ENCODE measurements around the gene LSM8.
"Not testable (repeated sequence)": the region's sequence is repeated elsewhere in the genome, so short reads cannot be mapped to it uniquely, and the experiment has no call there.

The LSM8 gene

DNA sequence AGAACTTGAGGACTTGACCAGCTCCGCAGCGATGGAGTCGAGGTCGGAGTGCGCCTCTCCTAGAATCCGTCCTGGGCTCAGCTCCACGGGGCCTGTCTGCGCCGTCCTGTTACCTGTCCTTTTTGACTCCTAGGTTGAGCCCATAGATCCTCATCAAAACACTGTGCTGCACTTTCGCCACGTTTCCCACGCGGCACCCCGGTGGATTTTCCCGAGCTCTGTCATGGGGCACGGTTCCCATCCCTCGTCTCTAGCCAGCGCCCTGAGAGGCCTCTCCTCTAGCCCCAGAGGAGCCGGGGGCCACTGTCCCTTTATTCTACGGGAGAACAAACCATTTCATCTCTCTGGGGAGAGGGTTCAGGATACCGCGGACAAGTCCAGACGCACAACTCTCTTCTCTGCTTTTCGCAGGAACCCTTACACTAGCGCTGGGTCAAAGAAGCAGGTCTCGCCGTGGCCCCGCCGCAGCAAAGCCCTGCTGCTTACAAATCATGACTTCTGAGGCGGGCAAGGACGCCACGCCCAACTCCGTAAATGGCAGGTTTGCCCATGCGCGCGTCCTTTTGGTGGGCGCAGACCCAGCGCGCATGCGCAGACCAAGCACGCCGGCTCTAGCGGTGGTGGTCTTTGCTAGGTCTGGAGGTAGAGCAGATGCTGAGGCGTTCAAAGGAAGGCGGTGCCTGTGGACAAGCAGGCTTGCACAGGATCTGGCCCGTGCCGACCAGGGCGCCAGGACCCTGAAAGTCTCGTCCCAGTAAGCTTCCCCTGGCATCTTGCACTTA, 30.3 kb downstream of the LSM8 start:
- DNase-seq = peak; percentile 85

DNA sequence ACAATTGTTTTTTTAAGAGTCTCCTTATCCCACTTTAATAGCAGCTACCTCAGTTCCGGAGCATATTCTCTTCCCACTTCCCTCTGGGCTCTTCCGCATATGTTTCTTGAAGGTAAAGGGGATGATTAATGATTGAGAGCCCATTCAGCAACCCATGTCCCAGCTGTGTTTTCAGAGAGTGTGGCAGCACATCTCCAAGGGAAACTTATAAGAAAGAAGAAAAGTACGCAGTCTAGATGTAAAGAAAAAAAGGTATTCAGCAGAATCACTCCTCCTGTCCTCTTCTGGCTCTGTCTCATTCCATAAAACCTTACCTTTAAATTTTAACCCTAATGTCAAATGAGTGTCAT, 30.8 kb downstream of the LSM8 start:
- DNase-seq = no peak

DNA sequence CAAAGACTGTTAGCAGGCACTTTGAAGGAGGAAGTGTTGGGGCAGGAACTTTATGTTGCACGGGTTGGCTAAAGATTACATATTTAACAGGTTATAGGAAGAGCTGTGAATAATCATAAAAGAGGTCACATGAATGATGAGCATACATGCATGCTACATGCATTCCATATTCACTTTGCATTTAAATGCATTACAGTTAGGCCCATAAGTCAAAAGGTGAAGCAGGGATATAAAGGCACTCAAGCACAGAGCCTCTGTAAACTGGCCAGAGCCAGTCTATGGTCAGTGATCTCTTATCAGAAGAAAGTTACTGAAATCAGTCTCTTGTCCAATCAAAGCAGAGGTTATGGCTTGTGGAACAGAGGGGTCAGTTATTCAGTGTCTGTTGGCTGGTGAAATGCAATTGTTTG, 33.3 kb downstream of the LSM8 start:
- DNase-seq = no peak

DNA sequence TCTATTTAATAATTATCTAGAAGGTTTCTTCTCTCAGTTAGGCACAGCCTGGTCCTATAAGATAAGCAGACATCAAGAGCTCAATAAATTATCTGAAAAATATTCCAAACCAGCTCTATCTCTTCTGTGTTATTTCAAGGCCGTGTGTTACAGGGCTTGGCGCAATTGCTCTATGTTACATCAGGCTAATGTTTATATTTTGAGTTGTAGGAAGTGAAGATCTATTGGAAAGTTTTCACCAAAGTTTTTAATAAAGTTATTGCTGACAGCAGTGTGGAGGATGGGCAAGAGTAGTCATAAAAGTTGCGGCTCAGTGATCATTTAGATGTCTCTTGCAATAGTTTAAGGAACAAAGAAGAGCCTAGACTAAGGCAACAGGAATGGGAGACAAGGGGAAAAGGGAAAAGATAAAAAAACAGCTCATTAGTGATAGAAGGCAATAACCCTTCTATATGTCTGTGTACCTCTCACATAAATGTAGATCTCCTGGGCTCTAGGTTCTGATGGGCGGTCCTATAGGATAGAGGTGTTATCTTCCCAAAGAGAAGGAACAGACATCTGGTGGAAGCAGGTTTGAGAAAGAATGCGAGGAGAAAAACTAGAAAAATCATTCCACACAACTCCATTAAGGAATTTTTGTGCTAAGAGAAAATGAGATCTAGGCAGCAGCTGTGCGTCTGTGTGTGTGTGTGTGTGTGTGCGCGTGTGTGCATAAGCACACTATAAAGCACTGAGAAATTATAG, 34.6 kb downstream of the LSM8 start:
- no peak for DNase-seq

DNA sequence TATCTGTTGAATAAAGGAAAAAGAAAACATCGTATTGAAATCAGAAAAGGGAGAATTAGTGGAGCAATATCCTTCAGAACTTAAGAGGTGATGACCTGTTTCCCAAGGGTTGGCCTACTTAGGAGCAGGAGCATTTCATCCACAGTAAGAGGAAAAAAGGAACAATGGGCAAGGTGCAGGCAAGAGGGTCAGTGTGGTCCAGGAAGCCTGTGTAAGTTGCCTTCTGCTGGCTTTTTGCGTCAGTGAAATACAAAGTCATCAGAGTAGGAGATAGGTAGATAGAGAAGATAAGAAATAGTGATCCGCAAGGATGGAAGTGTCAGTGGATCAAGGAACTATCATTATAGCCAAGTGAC, 35.2 kb downstream of the LSM8 start:
- no peak for DNase-seq

DNA sequence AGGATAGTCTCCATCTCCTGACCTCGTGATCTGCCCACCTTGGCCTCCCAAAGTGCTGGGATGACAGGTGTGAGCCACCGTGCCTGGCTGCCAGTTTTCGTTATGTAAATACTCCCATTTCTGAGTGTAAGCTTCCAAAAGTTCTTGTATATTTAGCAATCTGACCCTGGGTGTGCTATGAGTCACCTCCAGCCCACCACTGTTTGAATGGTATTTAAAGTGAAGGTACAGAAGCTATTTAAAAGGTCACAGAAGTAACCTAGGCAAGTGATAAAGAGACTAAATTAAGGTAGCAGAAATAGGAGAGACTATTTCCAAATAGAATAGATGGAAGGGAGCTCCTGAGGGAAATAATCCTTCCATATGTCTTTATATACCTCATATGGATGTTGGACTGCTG, 36.6 kb downstream of the LSM8 start:
- DNase-seq = no peak

DNA sequence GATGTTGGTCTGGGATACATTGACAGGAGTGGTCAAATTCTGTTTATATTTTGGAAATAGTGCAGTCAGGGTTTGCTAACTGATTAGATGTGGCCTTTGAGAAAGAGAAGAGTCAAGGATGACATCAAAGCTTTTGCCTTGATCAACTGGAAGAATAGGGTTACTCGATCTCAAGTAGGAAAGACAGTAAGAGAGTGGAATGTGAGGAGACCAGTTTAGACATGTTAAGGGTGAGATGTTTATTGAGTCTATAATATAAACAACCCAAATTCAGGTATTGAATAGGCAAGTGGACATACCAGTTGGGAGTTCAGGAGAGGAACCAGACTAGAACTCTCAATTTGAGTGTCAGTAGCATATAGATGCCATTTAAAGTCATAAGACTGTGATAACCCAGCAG, 38.6 kb downstream of the LSM8 start:
- no peak for DNase-seq

DNA sequence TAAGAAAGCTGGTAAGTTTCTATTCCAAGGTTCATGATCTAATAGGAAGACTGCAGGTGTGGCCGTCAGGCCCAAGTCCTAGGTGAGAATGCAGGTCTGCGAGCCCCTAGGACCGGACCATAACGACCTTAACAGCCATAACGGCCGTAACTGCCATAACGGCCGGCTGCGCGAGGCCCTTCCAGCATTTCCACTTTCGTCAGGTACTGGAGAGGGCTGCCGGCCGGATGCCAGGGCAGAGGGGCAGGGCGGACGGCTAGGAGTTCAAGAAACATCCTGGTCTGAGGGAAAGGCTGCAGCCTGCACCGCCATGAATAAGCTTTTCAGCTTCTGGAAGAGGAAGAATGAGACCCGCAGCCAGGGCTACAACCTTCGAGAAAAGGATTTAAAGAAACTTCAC, 40.6 kb downstream of the LSM8 start, which contains the start of gene ANKRD7:
TSS of gene ANKRD7 (plus strand) at position 184 of the 400 bp plus-strand sequence. CDS start at position 311, 127 bp downstream.
- no peak for DNase-seq

DNA sequence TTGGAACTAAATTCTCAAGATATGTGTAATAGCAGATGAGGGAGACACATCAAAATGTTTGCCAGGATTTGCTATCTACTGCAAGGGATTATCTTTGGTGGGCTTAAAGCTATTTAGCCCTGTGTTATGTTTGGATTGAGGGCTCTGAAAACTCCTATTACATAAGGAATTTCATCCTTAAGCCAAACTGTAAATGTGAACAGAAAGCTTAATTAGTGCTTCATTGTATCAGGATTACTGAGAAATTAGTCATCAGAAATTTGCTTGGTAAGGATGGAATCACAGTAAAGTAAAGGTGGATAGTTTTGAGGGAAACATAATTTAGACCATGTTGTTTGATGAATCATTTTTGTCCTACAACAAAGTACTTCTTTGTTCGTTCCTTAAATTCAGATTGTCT, 48.9 kb downstream of the LSM8 start:
- no peak for DNase-seq

DNA sequence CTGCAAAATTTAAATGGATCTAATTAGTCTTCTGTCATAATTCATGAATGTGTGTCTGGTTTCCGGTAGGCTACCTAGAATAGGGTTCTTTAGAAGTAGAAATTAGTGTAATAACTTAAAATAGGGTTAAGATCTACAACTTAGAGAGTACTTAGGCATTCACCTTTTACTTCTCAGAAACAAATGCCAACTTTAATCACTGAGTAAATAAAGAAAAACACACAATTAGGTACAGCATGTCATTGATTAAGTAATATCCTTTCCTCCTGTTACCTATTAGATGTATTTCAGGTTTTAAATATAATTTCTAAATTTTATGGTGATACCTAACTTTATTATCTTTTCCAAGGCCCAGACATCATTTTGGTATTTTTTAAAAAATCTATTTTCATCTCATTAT, 49.8 kb downstream of the LSM8 start:
- no peak for DNase-seq

DNA sequence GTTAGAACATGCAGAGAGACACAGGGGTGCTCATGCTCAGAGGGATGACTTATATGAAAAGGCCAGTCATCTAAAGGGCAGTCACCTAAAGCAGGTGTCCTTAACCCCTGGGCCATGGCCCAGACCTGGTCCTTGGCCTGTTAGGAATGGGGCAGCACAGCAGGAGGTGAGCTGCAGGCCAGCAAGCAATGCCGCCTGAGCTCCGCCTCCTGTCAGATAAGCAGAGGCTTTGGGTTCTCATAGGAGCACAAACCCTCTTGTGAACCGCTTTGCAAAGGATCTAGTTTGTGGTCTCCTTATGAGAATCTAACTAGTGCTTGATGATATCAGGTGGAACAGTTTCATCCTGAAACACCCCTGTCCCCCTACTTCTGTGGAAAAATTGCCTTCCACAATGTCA, 55.0 kb downstream of the LSM8 start:
- DNase-seq = no peak

DNA sequence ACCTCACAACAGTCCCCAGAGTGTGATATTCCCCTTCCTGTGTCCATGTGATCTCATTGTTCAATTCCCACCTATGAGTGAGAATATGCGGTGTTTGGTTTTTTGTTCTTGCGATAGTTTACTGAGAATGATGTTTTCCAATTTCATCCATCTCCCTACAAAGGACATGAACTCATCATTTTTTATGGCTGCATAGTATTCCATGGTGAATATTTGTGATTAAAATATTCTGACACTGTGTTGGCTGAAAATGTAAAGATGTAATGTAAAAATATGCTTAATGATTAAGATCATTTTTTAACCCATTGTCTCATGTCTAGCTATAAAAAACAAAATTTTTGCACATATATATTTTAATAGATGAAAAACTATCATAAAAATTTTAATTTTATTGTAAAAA, 56.4 kb downstream of the LSM8 start:
- DNase-seq = not testable (repeated sequence)
